Measurements from ENCODE around the gene ZBTB8OS.

The ZBTB8OS gene

DNA sequence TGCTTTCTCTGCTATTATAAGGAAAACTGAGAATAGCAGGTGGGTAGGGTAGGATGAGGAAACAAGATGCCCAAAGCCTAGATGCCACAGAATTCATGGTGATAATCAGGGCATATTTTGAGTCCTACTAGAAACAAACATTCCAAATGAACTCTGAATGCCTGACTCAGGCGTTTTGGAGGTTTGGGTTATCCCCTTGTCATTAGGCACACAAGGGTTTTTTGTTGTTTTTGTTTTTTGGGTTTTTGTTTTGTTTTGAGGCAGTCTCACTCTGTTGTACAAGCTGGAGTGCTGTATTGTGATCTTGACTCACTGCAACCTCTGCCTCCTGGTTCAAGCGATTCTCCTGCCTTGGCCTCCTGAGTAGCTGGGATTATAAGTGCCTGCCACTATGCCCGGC, 33.0 kb upstream of the ZBTB8OS start:
- no peak for DNase-seq (ENCODE audit: low read depth in 1 of 2, low spot score in 1 of 2)
- TF ChIP-seq CTCF (IDR thresholded peaks at IDR 0.05; ENCODE audit: insufficient read depth, low read length): no peak
- TF ChIP-seq SPI1 (IDR thresholded peaks at IDR 0.05; ENCODE audit: borderline replicate concordance, low read depth): no peak
- TF ChIP-seq, protein P1, sequence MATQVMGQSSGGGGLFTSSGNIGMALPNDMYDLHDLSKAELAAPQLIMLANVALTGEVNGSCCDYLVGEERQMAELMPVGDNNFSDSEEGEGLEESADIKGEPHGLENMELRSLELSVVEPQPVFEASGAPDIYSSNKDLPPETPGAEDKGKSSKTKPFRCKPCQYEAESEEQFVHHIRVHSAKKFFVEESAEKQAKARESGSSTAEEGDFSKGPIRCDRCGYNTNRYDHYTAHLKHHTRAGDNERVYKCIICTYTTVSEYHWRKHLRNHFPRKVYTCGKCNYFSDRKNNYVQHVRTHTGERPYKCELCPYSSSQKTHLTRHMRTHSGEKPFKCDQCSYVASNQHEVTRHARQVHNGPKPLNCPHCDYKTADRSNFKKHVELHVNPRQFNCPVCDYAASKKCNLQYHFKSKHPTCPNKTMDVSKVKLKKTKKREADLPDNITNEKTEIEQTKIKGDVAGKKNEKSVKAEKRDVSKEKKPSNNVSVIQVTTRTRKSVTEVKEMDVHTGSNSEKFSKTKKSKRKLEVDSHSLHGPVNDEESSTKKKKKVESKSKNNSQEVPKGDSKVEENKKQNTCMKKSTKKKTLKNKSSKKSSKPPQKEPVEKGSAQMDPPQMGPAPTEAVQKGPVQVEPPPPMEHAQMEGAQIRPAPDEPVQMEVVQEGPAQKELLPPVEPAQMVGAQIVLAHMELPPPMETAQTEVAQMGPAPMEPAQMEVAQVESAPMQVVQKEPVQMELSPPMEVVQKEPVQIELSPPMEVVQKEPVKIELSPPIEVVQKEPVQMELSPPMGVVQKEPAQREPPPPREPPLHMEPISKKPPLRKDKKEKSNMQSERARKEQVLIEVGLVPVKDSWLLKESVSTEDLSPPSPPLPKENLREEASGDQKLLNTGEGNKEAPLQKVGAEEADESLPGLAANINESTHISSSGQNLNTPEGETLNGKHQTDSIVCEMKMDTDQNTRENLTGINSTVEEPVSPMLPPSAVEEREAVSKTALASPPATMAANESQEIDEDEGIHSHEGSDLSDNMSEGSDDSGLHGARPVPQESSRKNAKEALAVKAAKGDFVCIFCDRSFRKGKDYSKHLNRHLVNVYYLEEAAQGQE (IDR thresholded peaks at IDR 0.05; ENCODE audit: insufficient replicate concordance, low read depth): no peak
- no peak for TF ChIP-seq POLR2AphosphoS5 (IDR thresholded peaks at IDR 0.05; ENCODE audit: low read depth)
- no peak for TF ChIP-seq GABPA (IDR thresholded peaks at IDR 0.05; ENCODE audit: low read depth)
- H3K27me3 ChIP-seq (ENCODE audit: insufficient read depth, poor library complexity, severe bottlenecking): no peaks in the 10 kb centered on the region
- no peak overlapping the region for H3K27ac ChIP-seq (replicated peaks)
- no peak overlapping the region for H3K4me3 ChIP-seq (replicated peaks; ENCODE audit: insufficient read depth, low read length)

GRCh38 chr1:32681999-32682398, 31.6 kb upstream of the ZBTB8OS start:
- no peak overlapping the region for H3K4me3 ChIP-seq (replicated peaks; ENCODE audit: insufficient read depth, low read length)
- DNase-seq (ENCODE audit: low read depth in 1 of 2, low spot score in 1 of 2): no peak
- TF ChIP-seq, protein P1 (IDR thresholded peaks at IDR 0.05; ENCODE audit: insufficient replicate concordance, low read depth): no peak
- H3K27ac ChIP-seq (replicated peaks): no peak overlapping the region
- no peaks in the 10 kb centered on the region for H3K27me3 ChIP-seq (ENCODE audit: insufficient read depth, poor library complexity, severe bottlenecking)

- no peak overlapping the region for H3K4me3 ChIP-seq (replicated peaks; ENCODE audit: insufficient read depth, low read length)
- DNase-seq (ENCODE audit: low read depth in 1 of 2, low spot score in 1 of 2): no peak
- H3K27me3 ChIP-seq (ENCODE audit: insufficient read depth, poor library complexity, severe bottlenecking): no peaks in the 10 kb centered on the region
- H3K27ac ChIP-seq (replicated peaks): no peak overlapping the region
- no peak for TF ChIP-seq SPI1 (IDR thresholded peaks at IDR 0.05; ENCODE audit: borderline replicate concordance, low read depth)
- TF ChIP-seq POLR2AphosphoS5 (IDR thresholded peaks at IDR 0.05; ENCODE audit: low read depth): no peak
- TF ChIP-seq GABPA (IDR thresholded peaks at IDR 0.05; ENCODE audit: low read depth): no peak
- no peak for TF ChIP-seq CTCF (IDR thresholded peaks at IDR 0.05; ENCODE audit: insufficient read depth, low read length)
- TF ChIP-seq, protein P1 (IDR thresholded peaks at IDR 0.05; ENCODE audit: insufficient replicate concordance, low read depth): no peak
Observed at GRCh38 chr1:32681509-32681908, 31.2 kb upstream of the ZBTB8OS start.

DNA sequence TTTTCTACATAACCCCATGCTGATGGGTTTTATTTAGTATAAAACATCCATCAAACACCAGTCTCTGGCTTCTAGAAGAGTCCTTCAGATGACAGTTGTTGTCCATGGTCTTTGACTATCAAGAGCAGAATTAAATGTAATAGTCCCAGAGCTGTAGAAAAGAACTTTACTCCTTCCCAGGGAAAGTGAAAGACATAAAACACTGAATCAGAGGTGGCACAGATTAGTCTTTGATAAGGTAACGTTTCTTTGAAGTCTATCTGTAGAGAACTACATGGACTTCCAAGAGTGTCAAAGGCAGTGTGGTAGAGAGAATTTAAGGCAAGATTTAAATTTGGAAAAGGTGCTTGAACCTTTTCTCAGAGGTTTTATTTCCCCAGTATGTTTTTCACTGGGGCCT, 30.3 kb upstream of the ZBTB8OS start:
- Histone ChIP-seq H3K4me3 (replicated peaks; ENCODE audit: insufficient read depth, low read length) (no peak overlapping the region), H3K27me3 (ENCODE audit: insufficient read depth, poor library complexity, severe bottlenecking) (no peaks in the 10 kb centered on the region), H3K27ac (replicated peaks) (no peak overlapping the region)
- DNase-seq (ENCODE audit: low read depth in 1 of 2, low spot score in 1 of 2): no peak
- TF ChIP-seq POLR2AphosphoS5 (IDR thresholded peaks at IDR 0.05; ENCODE audit: low read depth) (no peak), GABPA (IDR thresholded peaks at IDR 0.05; ENCODE audit: low read depth) (no peak), CTCF (IDR thresholded peaks at IDR 0.05; ENCODE audit: insufficient read depth, low read length) (no peak), SPI1 (IDR thresholded peaks at IDR 0.05; ENCODE audit: borderline replicate concordance, low read depth) (no peak)
- TF ChIP-seq, protein P1 (IDR thresholded peaks at IDR 0.05; ENCODE audit: insufficient replicate concordance, low read depth): no peak

All from HL-60 (cell line).